Heart left ventricle (tissue), 13 donors: ENCODE data around the gene LRRK2.

Experiments
- POLR2A ChIP-seq, 2 donors: fragments of 450-650 bp; IDR thresholded peaks; one replicate each; pipeline ENCODE4 v1.6.1; 2017; ENCODE audit warnings: antibody characterized with exemption in 2 of 2, mild to moderate bottlenecking in 2 of 2, moderate library complexity in 2 of 2
- TF ChIP-seq, protein P1 (sequence below), 12 donors: fragments of 200-600 bp; sonication (generic) in 4 of 12; IDR thresholded peaks; one replicate each; pipeline versions ENCODE4 v1.5.0 to v1.8.0; 2018 to 2022; ENCODE audit warnings: antibody characterized with exemption in 12 of 12, mild to moderate bottlenecking in 5 of 12
- donor health status: ischemic (EF 13 %, LVEDD 7.1; RV severe dilation, severe dysfunction).
- donor health status: DM: no; HTN: yes; CAD: no.
- donor health status: DM: no; HTN: no; CAD: no.
- donor health status: ischemic (EF 25% LVEDD 6.9; RV normal size, moderate dysfunction).
- donor health status: ischemic (EF 25% LVEDD 5.7; RV mildly dilated, moderate dysfunction).
- donor health status: ischemic (EF 35%, LVEDD 5.7; RV mildly dilated, moderate dysfunction).
- donor health status: nonischemic (EF 11% LVEDD 7.7; RV severe dilation, severe dysfunction).
- donor health status: DM: yes; HTN: yes; CAD: no.
- donor health status: PGD.
- donor health status: ischemic (EF 29% LVEDD 5.4; RV normal size, mild dysfunction).
- donor health status: nonischemic (EF 23%, LVEDD 6.1; RV moderate dilation, normal function).

- TF ChIP-seq, protein P1, sequence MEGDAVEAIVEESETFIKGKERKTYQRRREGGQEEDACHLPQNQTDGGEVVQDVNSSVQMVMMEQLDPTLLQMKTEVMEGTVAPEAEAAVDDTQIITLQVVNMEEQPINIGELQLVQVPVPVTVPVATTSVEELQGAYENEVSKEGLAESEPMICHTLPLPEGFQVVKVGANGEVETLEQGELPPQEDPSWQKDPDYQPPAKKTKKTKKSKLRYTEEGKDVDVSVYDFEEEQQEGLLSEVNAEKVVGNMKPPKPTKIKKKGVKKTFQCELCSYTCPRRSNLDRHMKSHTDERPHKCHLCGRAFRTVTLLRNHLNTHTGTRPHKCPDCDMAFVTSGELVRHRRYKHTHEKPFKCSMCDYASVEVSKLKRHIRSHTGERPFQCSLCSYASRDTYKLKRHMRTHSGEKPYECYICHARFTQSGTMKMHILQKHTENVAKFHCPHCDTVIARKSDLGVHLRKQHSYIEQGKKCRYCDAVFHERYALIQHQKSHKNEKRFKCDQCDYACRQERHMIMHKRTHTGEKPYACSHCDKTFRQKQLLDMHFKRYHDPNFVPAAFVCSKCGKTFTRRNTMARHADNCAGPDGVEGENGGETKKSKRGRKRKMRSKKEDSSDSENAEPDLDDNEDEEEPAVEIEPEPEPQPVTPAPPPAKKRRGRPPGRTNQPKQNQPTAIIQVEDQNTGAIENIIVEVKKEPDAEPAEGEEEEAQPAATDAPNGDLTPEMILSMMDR (IDR thresholded peaks at IDR 0.05): no peak
- TF ChIP-seq POLR2A (IDR thresholded peaks at IDR 0.05): no peak
Observed at GRCh38 chr12:40212566-40212965, 12.2 kb upstream of the LRRK2 start.
